Fibroblast of lung (primary cell): Measurements from ENCODE around the gene LRRC52.

Experiments used
- EZH2 ChIP-seq: IDR thresholded peaks from 2 replicates; pipeline ENCODE4 v1.5.1; 2012; ENCODE audit warnings: low read length, control low read depth, mild to moderate bottlenecking; ENCODE audit errors: missing control alignments
- TF ChIP-seq, protein P1 (sequence below), 2 donors: IDR thresholded peaks in 1 of 2; conservative IDR thresholded peaks in 1 of 2; 1 replicate in 1 of 2; 2 replicates in 1 of 2; pipeline ENCODE4 v1.5.1; 2011 to 2012; ENCODE audit warnings: low read length in 2 of 2, control low read depth in 1 of 2, inconsistent platforms in 1 of 2, low read depth in 1 of 2, mild to moderate bottlenecking in 1 of 2

DNA sequence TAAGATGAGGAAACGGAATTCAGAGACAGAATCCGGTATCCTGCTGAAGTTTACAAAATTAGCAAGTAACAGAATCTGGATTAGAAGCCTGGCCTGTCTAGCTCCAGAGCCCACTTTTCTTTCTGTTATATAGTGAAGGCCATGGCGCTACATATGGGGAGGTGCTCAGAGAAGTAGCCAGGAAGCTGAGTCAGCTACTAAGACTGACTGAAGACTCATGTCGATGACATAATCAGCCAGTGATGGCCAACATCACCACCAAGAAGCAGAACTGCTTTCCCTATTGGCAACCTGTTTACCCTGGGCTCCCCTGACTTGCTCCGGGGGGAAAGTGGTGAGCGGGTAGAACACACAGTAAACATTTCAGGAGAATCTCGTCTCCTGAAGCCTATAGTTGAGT lies 18.8 kb downstream of the LRRC52 start:
- TF ChIP-seq, protein P1, sequence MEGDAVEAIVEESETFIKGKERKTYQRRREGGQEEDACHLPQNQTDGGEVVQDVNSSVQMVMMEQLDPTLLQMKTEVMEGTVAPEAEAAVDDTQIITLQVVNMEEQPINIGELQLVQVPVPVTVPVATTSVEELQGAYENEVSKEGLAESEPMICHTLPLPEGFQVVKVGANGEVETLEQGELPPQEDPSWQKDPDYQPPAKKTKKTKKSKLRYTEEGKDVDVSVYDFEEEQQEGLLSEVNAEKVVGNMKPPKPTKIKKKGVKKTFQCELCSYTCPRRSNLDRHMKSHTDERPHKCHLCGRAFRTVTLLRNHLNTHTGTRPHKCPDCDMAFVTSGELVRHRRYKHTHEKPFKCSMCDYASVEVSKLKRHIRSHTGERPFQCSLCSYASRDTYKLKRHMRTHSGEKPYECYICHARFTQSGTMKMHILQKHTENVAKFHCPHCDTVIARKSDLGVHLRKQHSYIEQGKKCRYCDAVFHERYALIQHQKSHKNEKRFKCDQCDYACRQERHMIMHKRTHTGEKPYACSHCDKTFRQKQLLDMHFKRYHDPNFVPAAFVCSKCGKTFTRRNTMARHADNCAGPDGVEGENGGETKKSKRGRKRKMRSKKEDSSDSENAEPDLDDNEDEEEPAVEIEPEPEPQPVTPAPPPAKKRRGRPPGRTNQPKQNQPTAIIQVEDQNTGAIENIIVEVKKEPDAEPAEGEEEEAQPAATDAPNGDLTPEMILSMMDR (conservative IDR thresholded peaks at IDR 0.05 in 1 of 2, IDR thresholded peaks at IDR 0.05 in 1 of 2; ENCODE audit: low read depth in 1 of 2, low read length in 2 of 2), result no peak
- TF ChIP-seq EZH2, result no peak
